Panc1 (cell line): Measurements from ENCODE around the gene IFNA5.

Source experiments
- REST ChIP-seq, 2 experiments: IDR thresholded peaks; 2 replicates each; pipeline ENCODE4 v1.6.1; 2011 to 2012; ENCODE audit warnings: low read depth in 2 of 2, control low read depth in 1 of 2, low read length in 1 of 2, mild to moderate bottlenecking in 1 of 2, moderate library complexity in 1 of 2; ENCODE audit not compliant: insufficient read depth in 1 of 2
- TF ChIP-seq, protein P1 (sequence below): fragments of 450-650 bp; IDR thresholded peaks from 2 replicates; pipeline ENCODE4 v1.5.1; 2017; ENCODE audit warnings: mild to moderate bottlenecking

DNA sequence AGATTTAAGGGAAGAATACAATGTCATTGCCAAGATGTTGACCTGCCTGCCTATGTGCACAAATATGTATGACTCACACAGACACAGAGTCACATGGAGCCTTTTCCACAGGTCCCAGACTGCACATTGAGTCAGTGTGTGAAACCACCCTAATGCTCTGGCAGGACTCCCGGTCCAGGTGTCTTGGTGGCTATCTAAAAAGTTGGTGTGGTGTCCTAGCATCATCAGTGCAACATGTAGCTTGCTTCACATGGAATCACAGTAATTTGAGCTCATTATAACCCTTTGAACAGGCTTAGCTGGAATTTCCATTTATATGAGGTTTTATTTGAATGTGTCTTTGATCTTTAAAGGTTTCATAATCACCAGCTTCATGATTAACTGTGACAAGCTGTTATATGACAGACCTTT lies 10.7 kb downstream of the IFNA5 start:
- TF ChIP-seq, protein P1, sequence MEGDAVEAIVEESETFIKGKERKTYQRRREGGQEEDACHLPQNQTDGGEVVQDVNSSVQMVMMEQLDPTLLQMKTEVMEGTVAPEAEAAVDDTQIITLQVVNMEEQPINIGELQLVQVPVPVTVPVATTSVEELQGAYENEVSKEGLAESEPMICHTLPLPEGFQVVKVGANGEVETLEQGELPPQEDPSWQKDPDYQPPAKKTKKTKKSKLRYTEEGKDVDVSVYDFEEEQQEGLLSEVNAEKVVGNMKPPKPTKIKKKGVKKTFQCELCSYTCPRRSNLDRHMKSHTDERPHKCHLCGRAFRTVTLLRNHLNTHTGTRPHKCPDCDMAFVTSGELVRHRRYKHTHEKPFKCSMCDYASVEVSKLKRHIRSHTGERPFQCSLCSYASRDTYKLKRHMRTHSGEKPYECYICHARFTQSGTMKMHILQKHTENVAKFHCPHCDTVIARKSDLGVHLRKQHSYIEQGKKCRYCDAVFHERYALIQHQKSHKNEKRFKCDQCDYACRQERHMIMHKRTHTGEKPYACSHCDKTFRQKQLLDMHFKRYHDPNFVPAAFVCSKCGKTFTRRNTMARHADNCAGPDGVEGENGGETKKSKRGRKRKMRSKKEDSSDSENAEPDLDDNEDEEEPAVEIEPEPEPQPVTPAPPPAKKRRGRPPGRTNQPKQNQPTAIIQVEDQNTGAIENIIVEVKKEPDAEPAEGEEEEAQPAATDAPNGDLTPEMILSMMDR, result no peak
- no peak for TF ChIP-seq REST (IDR thresholded peaks at IDR 0.05; ENCODE audit: insufficient read depth in 1 of 2, low read depth in 2 of 2, low read length in 1 of 2)
